A673 (cell line): Measurements from ENCODE around the gene CSF2. TPM values are rescaled to one million over a fixed set of nuclear protein-coding genes. Genes with fewer than 3 reads are reported as not detected.

Experiments used
- BruUV-seq: library from RNA; stranded (reverse); fragments of 400-500 nt; replicated peaks from 2 replicates; lab custom pipeline; 2021; lab: Mats Ljungman, UMichigan
- CTCF ChIA-PET: fragments of 300-600 bp; sonication (Branson Sonifier 250); formaldehyde crosslinking; loops from one replicate; lab custom pipeline; 2022; ENCODE audit warnings: antibody characterized with exemption; lab: Charles Lee
- POLR2A ChIA-PET: fragments of 300-600 bp; sonication (Branson Sonifier 250); formaldehyde crosslinking; loops from one replicate; lab custom pipeline; 2022; ENCODE audit warnings: antibody characterized with exemption; ENCODE audit not compliant: low non-redundant PET; lab: Charles Lee
- DNase-seq: peaks from one replicate; pipeline ENCODE4 v3.0.0-alpha.2; 2015; ENCODE audit warnings: low spot score
- H3K27ac ChIP-seq: fragments of 200-600 bp; sonication (generic); 2 replicates; pipeline ENCODE4 v1.5.1; 2016; ENCODE audit warnings: mixed run types, low read depth, mild to moderate bottlenecking, mixed read lengths, antibody characterized with exemption, low read length; ENCODE audit not compliant: poor library complexity, severe bottlenecking
- H3K27me3 ChIP-seq: fragments of 200-600 bp; sonication (generic); replicated peaks from 2 replicates; pipeline ENCODE4 v1.6.1; 2017; ENCODE audit warnings: mixed run types, low read depth, mild to moderate bottlenecking, mixed read lengths, antibody characterized with exemption, low read length; ENCODE audit not compliant: insufficient read depth, poor library complexity
- H3K36me3 ChIP-seq: fragments of 200-600 bp; sonication (generic); 2 replicates; pipeline ENCODE4 v1.6.1; 2016; ENCODE audit warnings: mixed run types, mild to moderate bottlenecking, mixed read lengths, antibody characterized with exemption, low read length; ENCODE audit not compliant: insufficient read depth, poor library complexity, severe bottlenecking
- H3K4me1 ChIP-seq: fragments of 200-600 bp; sonication (generic); 2 replicates; pipeline ENCODE4 v1.6.1; 2017; ENCODE audit warnings: mixed run types, mild to moderate bottlenecking, mixed read lengths, antibody characterized with exemption, low read length; ENCODE audit not compliant: insufficient read depth, poor library complexity, severe bottlenecking
- H3K4me3 ChIP-seq: fragments of 200-600 bp; sonication (generic); 2 replicates; pipeline ENCODE4 v1.5.1; 2016; ENCODE audit warnings: low read depth, mixed run types, mild to moderate bottlenecking, mixed read lengths, low read length; ENCODE audit not compliant: poor library complexity, severe bottlenecking
- H3K9me3 ChIP-seq: fragments of 200-600 bp; sonication (generic); 2 replicates; pipeline ENCODE4 v1.6.1; 2016; ENCODE audit warnings: mixed run types, low read depth, mild to moderate bottlenecking, mixed read lengths, antibody characterized with exemption, low read length; ENCODE audit not compliant: poor library complexity, severe bottlenecking
- EZH2 ChIP-seq: fragments of 200-600 bp; sonication (generic); IDR thresholded peaks from 2 replicates; pipeline ENCODE4 v1.6.1; 2017; ENCODE audit warnings: borderline replicate concordance, low read depth, mild to moderate bottlenecking, mixed read lengths, antibody characterized with exemption, low read length; ENCODE audit not compliant: poor library complexity, severe bottlenecking
- intact Hi-C: fragments of 100-400 bp; cut with micrococcal nuclease; formaldehyde crosslinking; loops from one replicate; pipeline ENCODE4 v1.10.0; 2022; ENCODE audit not compliant: unreplicated experiment
- total RNA-seq: library from RNA; stranded (reverse); gene quantifications from 2 replicates; pipeline ENCODE4 v1.2.3, GENCODE V29; 2021
- TF ChIP-seq, protein P1 (sequence below): fragments of 300-800, 200-600 bp; sonication (generic); conservative IDR thresholded peaks from 2 replicates; pipeline ENCODE4 v1.5.1; 2017; ENCODE audit warnings: low read depth, mild to moderate bottlenecking, antibody characterized with exemption, low read length, moderate library complexity, mixed read lengths

The CSF2 gene
- total RNA-seq, 1 experiment from 2014 or later, result not detected

DNA sequence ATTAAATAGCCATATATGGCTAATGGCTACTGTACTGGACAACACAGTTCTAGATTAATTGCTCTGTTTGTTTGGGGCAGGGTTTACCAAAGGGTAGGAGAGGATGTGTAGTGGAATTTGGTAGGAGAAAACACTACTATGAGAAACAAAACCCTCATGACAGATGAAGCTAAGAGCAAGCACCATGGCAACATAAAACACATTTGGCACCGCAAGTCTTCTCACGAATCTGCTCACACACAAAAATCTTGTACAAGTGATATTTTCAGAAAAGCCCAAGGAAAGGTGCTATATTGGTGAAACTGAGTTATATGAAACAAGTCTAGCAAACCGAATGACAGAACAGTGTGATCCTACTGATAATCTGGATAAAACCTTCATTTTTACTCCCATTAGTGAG, 38.5 kb downstream of the CSF2 start:
- CTCF ChIA-PET, result no interaction called here
- Histone ChIP-seq H3K4me3 (no peak overlapping the region), H3K36me3 (no peaks in the 10 kb centered on the region), H3K9me3 (no peaks in the 10 kb centered on the region), H3K27ac (no peak overlapping the region), H3K4me1 (no peaks in the 10 kb centered on the region), H3K27me3 (no peaks in the 10 kb centered on the region)
- no peak for DNase-seq
- POLR2A ChIA-PET, result no interaction called here
- TF ChIP-seq EZH2, result no peak
- BruUV-seq, result no TSS peak
- intact Hi-C loops, result no loop called here

DNA sequence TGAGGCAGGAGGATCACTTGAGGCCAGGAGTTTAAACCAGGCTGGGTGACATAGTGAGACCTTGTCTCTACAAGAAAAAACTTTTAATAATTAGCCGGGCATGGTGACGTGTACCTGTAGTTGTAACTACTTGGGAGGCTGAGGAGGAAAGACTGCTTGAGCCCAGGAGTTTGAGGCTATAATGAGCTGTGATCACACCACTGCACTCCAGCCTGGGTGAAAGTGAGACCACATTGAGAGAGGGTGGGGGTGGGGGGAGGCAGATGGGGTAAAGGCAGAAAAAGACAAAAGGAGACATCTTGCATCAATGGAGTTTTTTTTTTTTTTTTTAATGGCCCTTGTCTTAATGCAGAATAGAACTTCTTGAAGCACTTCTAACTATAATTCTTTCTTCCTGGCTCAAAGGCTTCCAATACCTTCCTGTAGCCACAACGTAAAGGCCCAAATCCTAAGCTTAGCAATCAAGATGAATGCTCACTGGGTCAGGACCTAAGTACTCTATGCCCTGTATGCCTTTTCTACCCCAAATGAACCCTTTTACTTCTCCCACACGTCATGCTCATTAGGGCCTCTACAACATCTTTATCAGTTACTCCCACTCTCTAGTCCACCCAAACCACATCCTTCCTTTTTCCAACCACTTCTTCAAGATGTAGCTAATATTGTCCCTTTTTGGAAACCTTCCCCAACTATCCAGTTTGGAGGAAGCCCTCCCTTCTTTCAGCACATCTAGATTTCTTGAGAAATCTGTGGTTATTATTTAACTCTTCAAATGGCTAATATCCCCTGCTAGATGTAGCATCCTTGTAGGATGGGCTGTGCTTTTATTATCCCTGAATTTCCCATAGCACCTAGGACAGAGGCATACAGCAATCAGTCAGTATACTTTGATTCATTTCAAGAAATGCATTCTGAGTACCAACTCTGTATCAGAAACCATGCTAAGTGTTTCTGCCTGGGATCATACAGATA, 40.8 kb downstream of the CSF2 start:
- no peaks in the 10 kb centered on the region for H3K9me3 ChIP-seq
- ChIA-PET CTCF (no interaction called here), POLR2A (no interaction called here)
- H3K27ac ChIP-seq, result no peak overlapping the region
- no peaks in the 10 kb centered on the region for H3K36me3 ChIP-seq
- DNase-seq, result no peak
- H3K4me3 ChIP-seq, result no peak overlapping the region
- TF ChIP-seq, protein P1, sequence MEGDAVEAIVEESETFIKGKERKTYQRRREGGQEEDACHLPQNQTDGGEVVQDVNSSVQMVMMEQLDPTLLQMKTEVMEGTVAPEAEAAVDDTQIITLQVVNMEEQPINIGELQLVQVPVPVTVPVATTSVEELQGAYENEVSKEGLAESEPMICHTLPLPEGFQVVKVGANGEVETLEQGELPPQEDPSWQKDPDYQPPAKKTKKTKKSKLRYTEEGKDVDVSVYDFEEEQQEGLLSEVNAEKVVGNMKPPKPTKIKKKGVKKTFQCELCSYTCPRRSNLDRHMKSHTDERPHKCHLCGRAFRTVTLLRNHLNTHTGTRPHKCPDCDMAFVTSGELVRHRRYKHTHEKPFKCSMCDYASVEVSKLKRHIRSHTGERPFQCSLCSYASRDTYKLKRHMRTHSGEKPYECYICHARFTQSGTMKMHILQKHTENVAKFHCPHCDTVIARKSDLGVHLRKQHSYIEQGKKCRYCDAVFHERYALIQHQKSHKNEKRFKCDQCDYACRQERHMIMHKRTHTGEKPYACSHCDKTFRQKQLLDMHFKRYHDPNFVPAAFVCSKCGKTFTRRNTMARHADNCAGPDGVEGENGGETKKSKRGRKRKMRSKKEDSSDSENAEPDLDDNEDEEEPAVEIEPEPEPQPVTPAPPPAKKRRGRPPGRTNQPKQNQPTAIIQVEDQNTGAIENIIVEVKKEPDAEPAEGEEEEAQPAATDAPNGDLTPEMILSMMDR, result no peak
- intact Hi-C loops, result no loop called here
- peaks cover 8% of the 10 kb centered on the region for H3K27me3 ChIP-seq
- no peaks in the 10 kb centered on the region for H3K4me1 ChIP-seq
- no TSS peak for BruUV-seq

- Histone ChIP-seq H3K27me3 (peaks cover 8% of the 10 kb centered on the region), H3K9me3 (no peaks in the 10 kb centered on the region), H3K4me1 (no peaks in the 10 kb centered on the region), H3K27ac (no peak overlapping the region), H3K4me3 (no peak overlapping the region), H3K36me3 (no peaks in the 10 kb centered on the region)
- no TSS peak for BruUV-seq
- TF ChIP-seq, protein P1, result no peak
- no peak for TF ChIP-seq EZH2
- no peak for DNase-seq
- intact Hi-C loops, result no loop called here
- CTCF ChIA-PET, result no interaction called here
- POLR2A ChIA-PET, result no interaction called here
These were observed 41.8 kb downstream of the CSF2 start for GRCh38 chr5:132115375-132115774.
